Calu3 (cell line): ENCODE results near the gene VTA1. TPM values are rescaled to one million over a fixed set of nuclear protein-coding genes. Genes with fewer than 3 reads are reported as not detected.
"Not testable (repeated sequence)": the region's sequence is repeated elsewhere in the genome, so short reads cannot be mapped to it uniquely, and the experiment has no call there.

Experiments used
- BruUV-seq: library from RNA; stranded (reverse); fragments of 400-500 nt; replicated peaks from 2 replicates; lab custom pipeline; 2021; lab: Mats Ljungman, UMichigan
- CTCF ChIA-PET: fragments of 300-600 bp; sonication (Branson Sonifier 250); formaldehyde crosslinking; loops from one replicate; lab custom pipeline; 2022; ENCODE audit warnings: antibody characterized with exemption; lab: Charles Lee
- DNase-seq: peaks from one replicate; pipeline ENCODE4 v3.0.0; 2022
- H3K27ac Mint-ChIP-seq: one replicate; pipeline ENCODE4 v1.8.0; 2022; ENCODE audit warnings: mixed read lengths; ENCODE audit not compliant: unreplicated experiment
- H3K27me3 Mint-ChIP-seq: one replicate; pipeline ENCODE4 v1.8.0; 2022; ENCODE audit warnings: mixed read lengths; ENCODE audit not compliant: unreplicated experiment
- H3K36me3 Mint-ChIP-seq: one replicate; pipeline ENCODE4 v1.8.0; 2022; ENCODE audit warnings: mild to moderate bottlenecking, moderate library complexity, mixed read lengths; ENCODE audit not compliant: insufficient read depth, unreplicated experiment
- H3K4me1 Mint-ChIP-seq: one replicate; pipeline ENCODE4 v1.8.0; 2022; ENCODE audit warnings: mild to moderate bottlenecking, low read depth, mixed read lengths; ENCODE audit not compliant: unreplicated experiment
- H3K4me3 Mint-ChIP-seq: one replicate; pipeline ENCODE4 v1.8.0; 2022; ENCODE audit warnings: mild to moderate bottlenecking, low read depth, moderate library complexity, mixed read lengths; ENCODE audit not compliant: unreplicated experiment
- H3K9me3 Mint-ChIP-seq: one replicate; pipeline ENCODE4 v1.8.0; 2022; ENCODE audit warnings: low read depth, mixed read lengths; ENCODE audit not compliant: unreplicated experiment
- CTCF ChIP-seq: fragments of 200-600 bp; IDR thresholded peaks from one replicate; pipeline ENCODE4 v1.8.0; 2022; ENCODE audit warnings: antibody characterized with exemption; ENCODE audit not compliant: unreplicated experiment
- intact Hi-C: fragments of 100-400 bp; cut with micrococcal nuclease; formaldehyde crosslinking; loops from one replicate; pipeline ENCODE4 v1.10.0; 2022; ENCODE audit not compliant: unreplicated experiment
- total RNA-seq: library from RNA; stranded (reverse); gene quantifications from 2 replicates; pipeline ENCODE4 v1.2.3, GENCODE V29; 2022

VTA1 gene
- total RNA-seq, 1 experiment from 2014 or later = 35.5 TPM

- CTCF ChIA-PET = no interaction called here
- H3K4me1 Mint-ChIP-seq = peaks cover 13% of the 10 kb centered on the region
- H3K27me3 Mint-ChIP-seq = no peaks in the 10 kb centered on the region
- H3K27ac Mint-ChIP-seq = no peak overlapping the region
- H3K9me3 Mint-ChIP-seq = no peaks in the 10 kb centered on the region
- DNase-seq = no peak
- TF ChIP-seq CTCF = no peak
- no peaks in the 10 kb centered on the region for H3K36me3 Mint-ChIP-seq
- BruUV-seq = no TSS peak
- no peak overlapping the region for H3K4me3 Mint-ChIP-seq
- intact Hi-C loops = no loop called here
These were observed 40.1 kb downstream of the VTA1 start for GRCh38 chr6:142187209-142187608.

- DNase-seq, intact Hi-C loops, BruUV-seq: not testable (repeated sequence)
These were observed 41.3 kb downstream of the VTA1 start for GRCh38 chr6:142188341-142188740.

DNA sequence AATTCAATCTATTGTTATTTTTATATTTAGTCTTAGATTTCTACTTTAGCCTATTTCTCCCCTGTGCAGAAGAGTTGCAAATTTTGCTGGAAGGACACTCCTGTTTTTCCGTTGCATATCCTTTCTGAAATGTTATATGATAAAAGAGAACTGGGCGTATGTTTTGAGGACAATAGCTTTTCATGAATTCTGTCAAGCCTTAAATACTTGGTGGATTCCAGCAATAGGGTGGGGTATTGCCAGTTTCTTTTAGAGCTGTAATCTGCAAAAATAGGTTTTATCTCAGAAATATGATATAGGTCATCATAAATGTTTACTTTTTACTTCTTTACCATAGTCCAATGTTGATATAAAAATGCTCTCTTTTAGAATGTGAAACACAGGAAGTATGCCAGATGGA lies 42.0 kb downstream of the VTA1 start:
- TF ChIP-seq CTCF = no peak
- Mint-ChIP-seq H3K36me3 (no peaks in the 10 kb centered on the region), H3K27me3 (no peaks in the 10 kb centered on the region), H3K4me1 (peaks cover 13% of the 10 kb centered on the region), H3K27ac (no peak overlapping the region), H3K4me3 (no peak overlapping the region), H3K9me3 (no peaks in the 10 kb centered on the region)
- intact Hi-C loops = no loop called here
- no TSS peak for BruUV-seq
- CTCF ChIA-PET = interaction anchor here (1.3 kb wide), 1 partner anchor 34 kb away, joined by 6 read pairs; no protein-coding TSS in a partner anchor
- DNase-seq = no peak

More at GRCh38 chr6:142188341-142188740, 41.3 kb downstream of the VTA1 start:
- H3K4me3 Mint-ChIP-seq, H3K9me3 Mint-ChIP-seq, H3K27me3 Mint-ChIP-seq, H3K36me3 Mint-ChIP-seq, H3K27ac Mint-ChIP-seq: not testable (repeated sequence)
- CTCF ChIA-PET = interaction anchor here (1.3 kb wide), 1 partner anchor 33 kb away, joined by 6 read pairs; no protein-coding TSS in a partner anchor
- peaks cover 13% of the 10 kb centered on the region for H3K4me1 Mint-ChIP-seq
- TF ChIP-seq CTCF = peak; percentile 42

DNA sequence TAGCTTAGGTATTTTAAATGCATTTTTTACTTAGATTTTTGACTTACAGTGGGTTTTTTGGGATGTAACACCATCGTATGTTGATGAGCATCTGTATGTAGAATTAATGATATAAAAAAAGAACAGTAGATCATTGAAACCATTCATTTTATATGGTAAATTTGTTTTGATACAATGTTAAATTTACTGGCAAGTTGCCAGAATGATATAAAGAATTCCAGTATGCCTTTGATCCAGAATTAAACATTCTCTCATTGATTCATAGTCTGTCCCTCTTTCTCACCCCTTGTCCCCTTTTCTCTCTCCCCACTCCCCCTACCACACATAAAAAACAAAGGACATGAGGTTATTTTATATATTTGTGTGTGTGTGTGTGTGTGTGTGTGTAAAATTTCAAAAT lies 45.3 kb downstream of the VTA1 start:
- CTCF ChIA-PET = no interaction called here

More for the DNA sequence above, 45.3 kb downstream of the VTA1 start:
- Mint-ChIP-seq H3K4me1 (peaks cover 11% of the 10 kb centered on the region), H3K27ac (no peak overlapping the region), H3K4me3 (no peak overlapping the region), H3K9me3 (no peaks in the 10 kb centered on the region), H3K27me3 (no peaks in the 10 kb centered on the region), H3K36me3 (no peaks in the 10 kb centered on the region)
- no peak for DNase-seq
- TF ChIP-seq CTCF = no peak
- intact Hi-C loops = no loop called here
- BruUV-seq = no TSS peak
